ENCODE data around the gene SNX24. TPM values are rescaled to one million over a fixed set of nuclear protein-coding genes. Genes with fewer than 3 reads are reported as not detected.
"Not testable (repeated sequence)": the region's sequence is repeated elsewhere in the genome, so short reads cannot be mapped to it uniquely, and the experiment has no call there.

SNX24 gene
- total RNA-seq, 1 donor from 2014 or later, result 57.0 TPM

- H3K4me3 ChIP-seq (ENCODE audit: low read depth, low read length), result peak overlapping the region; percentile 82
- TF ChIP-seq CTCF (IDR thresholded peaks at IDR 0.05; ENCODE audit: insufficient read depth, low read length, poor library complexity, severe bottlenecking), result no peak
- no peaks in the 10 kb centered on the region for H3K27me3 ChIP-seq (ENCODE audit: control insufficient read depth, insufficient read depth, low read length)
- DNase-seq (ENCODE audit: low read depth), result no peak
- no peaks in the 10 kb centered on the region for H3K36me3 ChIP-seq (ENCODE audit: control insufficient read depth, insufficient read depth, low read length)
Observed at GRCh38 chr5:122844136-122844909, 1.1 kb upstream of the SNX24 start.

GRCh38 chr5:122844910-122845228 lies 544 bp upstream of the SNX24 start:
- Histone ChIP-seq H3K4me3 (ENCODE audit: low read depth, low read length) (peak overlapping the region; percentile 82), H3K36me3 (ENCODE audit: control insufficient read depth, insufficient read depth, low read length) (no peaks in the 10 kb centered on the region), H3K27me3 (ENCODE audit: control insufficient read depth, insufficient read depth, low read length) (no peaks in the 10 kb centered on the region)
- no peak for DNase-seq (ENCODE audit: low read depth)
- TF ChIP-seq CTCF (IDR thresholded peaks at IDR 0.05; ENCODE audit: insufficient read depth, low read length, poor library complexity, severe bottlenecking), result no peak

GRCh38 chr5:122846051-122846550 lies 688 bp downstream of the SNX24 start:
- no peaks in the 10 kb centered on the region for H3K27me3 ChIP-seq (ENCODE audit: control insufficient read depth, insufficient read depth, low read length)
- peak overlapping the region; percentile 82 for H3K4me3 ChIP-seq (ENCODE audit: low read depth, low read length)
- no peaks in the 10 kb centered on the region for H3K36me3 ChIP-seq (ENCODE audit: control insufficient read depth, insufficient read depth, low read length)
- DNase-seq (ENCODE audit: low read depth), result peak; percentile 68
- TF ChIP-seq CTCF (IDR thresholded peaks at IDR 0.05; ENCODE audit: insufficient read depth, low read length, poor library complexity, severe bottlenecking), result no peak

- no peak for TF ChIP-seq CTCF (IDR thresholded peaks at IDR 0.05; ENCODE audit: insufficient read depth, low read length, poor library complexity, severe bottlenecking)
- Histone ChIP-seq H3K36me3 (ENCODE audit: control insufficient read depth, insufficient read depth, low read length) (no peaks in the 10 kb centered on the region), H3K4me3 (ENCODE audit: low read depth, low read length) (no peak overlapping the region), H3K27me3 (ENCODE audit: control insufficient read depth, insufficient read depth, low read length) (no peaks in the 10 kb centered on the region)
- no peak for DNase-seq (ENCODE audit: low read depth)
Observed at GRCh38 chr5:122847687-122848081, 2.3 kb downstream of the SNX24 start.

- H3K27me3 ChIP-seq (ENCODE audit: control insufficient read depth, insufficient read depth, low read length), result no peaks in the 10 kb centered on the region
- DNase-seq (ENCODE audit: low read depth), result no peak
- TF ChIP-seq CTCF (IDR thresholded peaks at IDR 0.05; ENCODE audit: insufficient read depth, low read length, poor library complexity, severe bottlenecking), result no peak
- H3K36me3 ChIP-seq (ENCODE audit: control insufficient read depth, insufficient read depth, low read length), result no peaks in the 10 kb centered on the region
- no peak overlapping the region for H3K4me3 ChIP-seq (ENCODE audit: low read depth, low read length)
Observed at GRCh38 chr5:122849771-122850170, 4.4 kb downstream of the SNX24 start.

- not testable (repeated sequence) for H3K4me3 ChIP-seq (ENCODE audit: low read depth, low read length); H3K36me3 ChIP-seq (ENCODE audit: control insufficient read depth, insufficient read depth, low read length); H3K27me3 ChIP-seq (ENCODE audit: control insufficient read depth, insufficient read depth, low read length); DNase-seq (ENCODE audit: low read depth)
Observed at GRCh38 chr5:122857538-122857937, 12.1 kb downstream of the SNX24 start.

Data from kidney epithelial cell (primary cell).